HTERT RPE-1 (cell line): ENCODE measurements around the gene FAM76A.
"Not testable (repeated sequence)": the region's sequence is repeated elsewhere in the genome, so short reads cannot be mapped to it uniquely, and the experiment has no call there.

Source experiments
- in situ Hi-C: fragments of 300-500 bp; cut with MboI; formaldehyde crosslinking; loops from 4 replicates; pipeline ENCODE4 v1.14.3; 2020; ENCODE audit warnings: low sequenced_read_pairs

The FAM76A gene

DNA sequence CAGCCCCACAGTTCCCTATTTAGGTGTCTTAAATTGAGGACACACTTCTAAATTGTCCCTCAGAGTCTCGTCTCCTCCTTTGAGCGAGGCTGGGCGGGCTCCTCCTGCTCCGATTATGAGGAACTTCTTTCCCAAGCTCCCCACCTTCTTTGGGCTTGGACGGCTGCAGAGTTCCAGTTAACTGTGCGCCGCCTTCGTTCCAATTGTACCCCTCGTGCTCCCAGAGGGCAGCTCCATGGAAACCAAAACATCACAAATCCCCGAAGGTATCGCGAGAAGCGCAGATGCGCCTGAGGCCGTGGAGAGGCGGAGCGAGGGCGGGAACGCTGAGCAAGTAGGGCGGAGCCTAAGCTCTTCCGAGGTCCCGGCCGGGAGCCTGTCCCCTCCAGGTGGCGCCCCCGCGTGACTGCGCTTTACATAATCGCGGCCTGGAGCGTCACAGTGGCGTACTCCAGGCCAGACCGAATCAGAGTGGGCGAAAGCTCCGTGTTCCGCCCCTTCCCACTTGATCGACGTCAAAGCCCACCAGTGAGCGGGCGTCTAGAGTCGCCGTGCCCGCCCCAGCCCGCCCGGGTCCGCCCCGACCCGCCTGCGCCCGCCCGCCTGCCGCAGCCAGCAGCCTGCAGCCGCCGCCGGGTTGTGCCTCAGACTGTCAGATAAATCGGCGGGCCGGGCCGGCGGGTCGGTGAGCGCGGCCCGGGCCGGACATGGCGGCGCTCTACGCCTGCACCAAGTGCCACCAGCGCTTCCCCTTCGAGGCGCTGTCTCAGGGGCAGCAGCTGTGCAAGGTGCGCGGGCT, at the start of gene FAM76A:
Gene FAM76A, plus strand, starts transcription at position 588 of the 799 bp plus-strand sequence. Its CDS starts 120 bp downstream, at position 708.
- in situ Hi-C loops = no loop called here

DNA sequence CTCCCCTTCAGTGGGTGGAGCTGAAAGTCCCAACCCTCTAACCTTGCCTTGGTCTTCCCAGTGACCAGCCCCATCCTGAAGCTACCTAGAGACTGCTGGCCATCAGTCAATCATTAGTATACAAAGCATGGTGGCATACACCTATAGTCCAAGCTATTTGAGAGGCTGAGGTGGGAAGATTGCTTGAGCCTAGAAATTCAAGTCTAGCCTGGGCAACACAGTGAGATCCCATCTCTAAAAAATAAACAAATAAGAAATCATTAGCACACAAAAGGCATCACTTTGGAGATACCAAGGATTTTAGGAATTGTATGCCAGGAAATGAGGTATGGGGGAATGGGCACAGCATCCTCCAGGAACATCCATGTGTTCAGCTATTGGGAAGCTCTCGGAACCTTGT, 49.4 kb upstream of the FAM76A start:
- in situ Hi-C loops = no loop called here

DNA sequence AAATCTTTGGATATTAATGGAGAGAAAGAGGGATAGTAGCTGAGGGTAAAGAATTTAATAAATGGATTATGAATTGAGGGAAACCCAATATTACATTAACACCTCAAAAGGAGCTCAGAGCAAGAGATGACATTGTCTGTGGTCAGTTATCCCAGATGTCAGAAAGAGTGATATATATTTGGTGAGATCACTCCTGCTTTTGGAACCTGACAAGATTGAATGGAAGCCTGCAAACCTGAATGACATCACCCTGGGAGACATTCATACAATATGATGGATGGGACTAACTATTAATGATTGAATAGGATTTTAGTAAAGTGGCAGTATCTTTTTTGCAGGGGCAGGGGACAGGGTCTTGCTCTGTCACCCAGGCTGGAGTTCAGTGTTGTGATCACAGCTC, 47.0 kb upstream of the FAM76A start:
- in situ Hi-C loops = no loop called here

DNA sequence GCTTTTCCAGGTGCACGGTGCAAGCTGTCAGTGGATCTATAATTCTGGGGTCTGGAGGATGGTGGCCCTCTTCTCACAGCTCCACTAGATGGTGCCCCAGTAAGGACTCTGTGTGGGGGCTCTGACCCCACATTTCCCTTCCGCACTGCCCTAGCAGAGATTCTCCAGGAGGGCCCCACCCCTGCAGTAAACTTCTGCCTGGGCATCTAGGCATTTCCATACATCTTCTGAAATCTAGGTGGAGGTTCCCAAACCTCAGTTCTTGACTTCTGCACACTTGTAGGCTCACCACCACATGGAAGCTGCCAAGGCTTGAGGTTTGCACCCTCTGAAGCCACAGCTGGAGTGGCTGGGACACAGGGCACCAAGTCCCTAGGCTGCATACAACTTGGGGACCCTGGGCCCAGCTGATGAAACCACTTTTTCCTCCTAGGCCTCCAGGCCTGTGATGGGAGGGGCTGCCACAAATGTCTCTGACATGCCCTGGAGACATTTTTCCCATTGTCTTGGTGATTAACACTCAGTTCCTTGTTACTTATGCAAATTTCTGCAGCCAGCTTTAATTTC, 45.5 kb upstream of the FAM76A start:
- in situ Hi-C loops = not testable (repeated sequence)

DNA sequence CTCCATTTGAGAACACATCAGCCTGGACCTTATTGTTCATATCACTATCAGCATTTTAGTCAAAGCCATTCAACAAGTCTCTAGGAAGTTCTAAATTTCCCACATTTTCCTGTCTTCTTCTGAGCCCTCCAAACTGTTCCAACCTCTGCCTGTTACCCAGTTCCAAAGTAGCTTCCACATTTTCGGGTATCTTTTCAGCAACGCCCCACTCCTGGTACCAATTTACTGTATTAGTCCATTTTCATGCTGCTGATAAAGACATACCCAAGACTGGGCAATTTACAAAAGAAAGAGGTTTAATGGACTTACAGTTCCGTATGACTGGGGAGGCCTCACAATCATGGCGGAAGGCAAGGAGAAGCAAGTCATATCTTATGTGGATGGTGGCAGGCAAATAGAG, 44.2 kb upstream of the FAM76A start:
- in situ Hi-C loops = not testable (repeated sequence)

DNA sequence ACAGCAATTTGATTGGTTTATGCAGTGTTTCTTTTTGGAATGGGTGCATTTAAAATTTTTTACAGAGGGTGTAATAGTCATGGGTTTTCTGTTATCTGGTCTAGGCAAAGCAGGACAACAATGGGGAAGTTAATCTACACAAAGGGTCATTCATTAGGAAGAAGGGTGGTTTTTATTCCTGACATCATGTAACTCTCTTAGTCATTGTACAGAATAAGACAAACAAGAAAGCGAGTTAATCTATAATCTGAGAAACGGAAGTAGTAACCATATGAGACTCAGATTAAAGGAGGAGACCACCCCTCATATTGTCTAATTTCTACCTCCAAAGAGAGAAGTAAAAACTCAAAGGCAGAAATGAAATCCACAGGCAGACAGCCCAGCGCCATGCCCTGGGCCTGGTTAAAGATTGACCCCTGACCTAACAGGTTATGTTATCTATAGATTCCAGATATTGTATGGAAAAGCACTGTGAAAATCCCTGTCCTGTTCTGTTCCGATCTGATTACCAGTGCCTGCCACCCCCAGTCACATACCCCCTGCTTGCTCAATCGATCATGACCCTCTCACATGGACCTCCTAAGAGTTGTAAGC, 43.3 kb upstream of the FAM76A start:
- in situ Hi-C loops = no loop called here

DNA sequence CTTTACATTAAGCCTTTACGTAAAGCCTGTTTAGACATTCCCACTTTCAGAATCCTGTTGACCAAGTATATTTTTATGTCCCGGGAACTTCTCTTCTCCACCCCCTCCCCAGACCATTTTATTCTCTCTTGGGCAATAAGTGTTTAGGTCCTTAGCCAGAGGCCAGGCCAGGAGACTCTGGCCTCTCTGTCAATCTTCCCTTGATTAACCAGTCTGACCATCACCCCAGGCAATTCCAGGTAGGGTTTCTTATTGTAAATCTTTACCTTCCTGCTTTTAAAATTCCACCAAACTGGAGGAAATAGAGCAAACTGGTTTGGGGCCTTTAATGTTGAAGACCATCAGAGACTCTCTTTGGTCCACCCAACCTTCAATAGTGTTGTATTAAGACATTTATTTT, 41.6 kb upstream of the FAM76A start:
- in situ Hi-C loops = no loop called here

DNA sequence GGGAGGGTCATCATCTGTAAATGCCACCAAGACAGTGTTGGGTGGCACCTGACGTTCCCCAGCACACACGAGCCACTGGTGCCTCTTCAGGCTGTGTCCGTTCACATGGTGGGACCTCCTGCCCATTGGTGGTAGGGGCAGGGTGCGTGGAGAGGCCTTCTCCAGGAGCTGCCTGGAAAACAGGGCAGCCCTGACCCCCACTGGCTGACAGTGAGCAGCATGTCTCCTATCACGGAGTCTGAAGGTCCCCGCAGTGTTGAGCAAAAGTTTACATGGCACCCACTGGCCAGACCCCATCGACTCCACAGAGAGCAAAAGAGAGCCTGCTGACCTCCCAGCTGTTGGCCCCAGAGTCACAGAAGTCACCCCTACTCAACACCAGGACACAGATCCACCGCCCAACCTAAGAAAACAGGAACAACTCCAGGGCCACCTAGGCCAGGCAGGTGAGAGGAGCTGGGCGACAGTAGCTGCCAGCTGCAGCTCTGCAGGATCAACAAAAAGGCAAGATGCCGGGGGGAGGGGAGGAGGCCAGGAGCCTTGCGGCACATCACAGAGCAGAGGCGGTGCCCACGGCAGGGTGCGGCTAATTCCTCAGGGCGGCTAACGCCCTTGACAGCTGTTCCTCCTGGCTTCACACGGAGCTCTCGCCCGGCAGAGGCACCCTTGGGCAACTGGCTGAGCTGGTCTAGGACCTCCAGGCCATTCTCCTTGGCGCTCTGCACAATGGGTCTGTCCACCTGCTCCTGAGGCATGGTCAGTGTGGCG, 39.4 kb upstream of the FAM76A start:
- in situ Hi-C loops = no loop called here

DNA sequence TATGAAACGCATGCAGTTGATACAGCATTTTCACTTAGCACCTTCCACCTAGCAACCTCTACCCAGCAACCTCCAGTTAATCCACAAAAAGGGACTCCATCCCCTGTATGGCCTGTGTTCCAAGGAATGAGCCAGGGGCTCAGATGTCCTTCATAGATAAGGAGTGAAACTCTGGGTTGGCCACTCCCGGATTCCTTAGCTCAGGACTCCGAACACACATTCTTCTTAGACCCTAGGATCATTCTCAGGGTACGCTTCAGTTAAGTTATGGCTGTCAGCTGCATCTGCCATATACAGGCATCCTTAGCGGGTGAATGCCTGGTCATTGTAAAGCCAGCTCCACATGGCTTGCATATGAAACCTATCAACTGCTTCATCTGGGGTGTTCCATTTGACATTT, 37.9 kb upstream of the FAM76A start:
- in situ Hi-C loops = no loop called here

DNA sequence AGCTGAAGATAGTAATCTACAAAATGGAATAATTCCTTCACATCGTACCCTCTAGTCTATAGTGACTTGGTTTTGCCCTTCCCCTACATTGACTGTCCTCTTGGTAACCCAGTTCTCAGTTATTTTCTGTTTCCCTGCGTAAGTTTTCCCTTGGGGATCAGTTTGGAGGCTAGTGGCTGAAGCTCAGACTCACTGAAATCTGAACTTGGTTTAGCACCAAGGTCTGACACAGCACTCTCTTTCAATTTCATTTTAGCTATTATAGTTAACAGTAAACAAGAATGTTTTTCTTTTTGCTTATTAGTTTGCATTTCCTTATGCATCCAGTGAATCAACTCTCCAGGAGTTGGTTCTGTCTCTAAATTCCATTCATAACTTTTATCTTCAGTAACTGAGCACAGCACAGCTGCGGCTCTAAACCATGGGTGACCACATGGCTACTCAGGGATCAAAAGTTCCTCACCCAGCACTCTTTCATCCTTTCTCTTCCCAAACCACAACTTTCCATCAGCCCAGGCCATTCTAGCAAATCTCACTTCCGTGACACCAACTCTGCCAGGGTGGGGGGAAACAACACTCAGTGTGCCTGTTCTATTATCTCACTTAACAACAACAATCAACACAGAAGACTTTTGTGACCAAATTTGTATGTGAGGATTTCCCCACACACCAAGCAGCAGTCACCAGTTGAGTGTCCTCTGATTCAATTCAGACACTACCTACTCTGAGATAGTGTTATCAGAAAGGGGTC, 36.2 kb upstream of the FAM76A start:
- in situ Hi-C loops = no loop called here

DNA sequence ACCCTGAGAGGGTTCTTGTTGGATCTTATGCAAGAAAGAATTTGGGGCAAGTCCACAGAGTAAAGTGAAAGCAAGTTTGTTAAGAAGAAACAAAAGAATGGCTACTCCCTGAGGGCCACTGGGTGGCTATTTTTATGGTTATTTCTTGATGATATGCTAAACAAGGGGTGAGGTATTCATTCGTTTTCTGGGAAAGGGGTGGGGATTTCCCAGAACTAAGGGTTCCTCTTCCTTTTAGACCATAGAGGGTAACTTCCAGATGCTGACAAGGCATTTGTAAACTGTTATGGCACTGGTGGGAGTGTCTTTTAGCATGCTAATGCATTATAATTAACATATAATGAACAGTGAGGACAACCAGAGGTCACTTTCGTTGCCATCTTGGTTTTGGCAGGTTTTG, 35.6 kb upstream of the FAM76A start:
- in situ Hi-C loops = no loop called here

DNA sequence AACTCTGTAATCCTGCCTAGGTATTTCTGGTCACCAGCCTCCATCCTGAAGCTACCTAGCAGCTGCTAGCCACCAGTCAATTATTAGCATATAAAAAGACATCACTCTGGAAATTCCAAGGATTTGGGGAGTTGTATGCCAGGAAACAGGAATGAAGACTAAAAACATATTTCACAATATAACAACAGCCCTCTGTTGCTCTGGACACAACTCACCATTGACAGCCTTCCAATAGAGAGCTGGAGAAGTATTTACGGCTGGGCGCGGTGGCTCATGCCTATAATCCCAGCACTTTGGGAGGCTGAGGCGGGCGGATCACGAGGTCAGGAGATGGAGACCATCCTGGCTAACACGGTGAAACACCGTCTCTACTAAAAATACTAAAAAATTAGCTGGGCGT, 28.9 kb upstream of the FAM76A start:
- in situ Hi-C loops = not testable (repeated sequence)

DNA sequence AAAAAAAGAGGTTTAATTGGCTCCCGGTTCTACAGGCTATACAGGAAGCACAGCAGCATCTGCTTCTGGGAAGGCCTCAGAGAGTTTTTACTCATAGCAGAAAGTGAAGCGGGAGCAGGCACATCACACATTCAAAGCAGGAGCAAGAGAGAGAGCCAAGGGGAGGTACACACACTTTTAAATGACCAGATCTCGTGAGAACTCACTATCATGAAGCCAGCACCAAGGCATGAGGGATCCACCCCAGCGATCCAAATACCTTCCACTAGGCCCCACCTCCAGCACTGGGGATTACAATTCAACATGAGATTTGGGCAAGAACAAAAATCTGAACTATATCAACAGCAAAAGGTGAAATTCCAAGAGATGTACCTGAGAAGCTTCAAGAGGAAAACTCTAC, 20.8 kb upstream of the FAM76A start:
- in situ Hi-C loops = no loop called here

DNA sequence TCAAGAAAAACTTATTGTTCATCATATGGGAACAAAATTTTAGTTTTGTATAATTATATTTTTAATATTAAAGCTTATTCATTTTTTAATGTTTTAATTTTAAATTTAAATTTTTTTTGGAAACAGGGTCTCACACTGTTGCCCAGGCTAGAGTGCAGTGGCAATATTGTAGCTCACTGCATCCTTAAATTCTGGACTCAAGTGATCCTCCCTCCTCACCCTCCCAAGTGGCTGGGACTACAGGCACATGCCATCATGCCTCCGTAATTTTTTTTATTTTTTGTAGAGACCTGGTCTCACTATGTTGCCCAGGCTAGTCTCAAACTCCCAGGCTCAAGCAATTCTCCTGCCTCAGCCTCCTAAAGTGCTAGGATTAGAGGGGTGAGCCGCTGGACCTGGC, 20.2 kb upstream of the FAM76A start:
- in situ Hi-C loops = no loop called here

DNA sequence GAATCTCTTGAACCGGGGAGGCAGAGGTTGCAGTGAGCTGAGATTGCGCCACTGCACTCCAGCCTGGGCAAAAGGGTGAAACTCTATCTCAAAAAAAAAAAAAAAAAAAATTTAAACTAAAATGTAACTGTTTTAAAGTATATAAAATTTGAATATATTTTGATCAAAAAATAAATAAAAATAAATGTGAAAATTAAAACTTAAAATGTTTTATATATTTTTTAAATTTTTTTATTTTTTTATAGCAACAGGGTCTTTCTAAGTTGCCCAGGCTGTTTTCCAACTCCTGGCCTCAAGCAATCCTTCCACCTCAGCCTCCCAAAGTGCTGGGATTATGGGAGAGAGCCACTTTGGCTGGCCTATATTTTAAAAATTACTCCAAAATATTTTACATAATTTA, 15.2 kb upstream of the FAM76A start:
- in situ Hi-C loops = no loop called here

DNA sequence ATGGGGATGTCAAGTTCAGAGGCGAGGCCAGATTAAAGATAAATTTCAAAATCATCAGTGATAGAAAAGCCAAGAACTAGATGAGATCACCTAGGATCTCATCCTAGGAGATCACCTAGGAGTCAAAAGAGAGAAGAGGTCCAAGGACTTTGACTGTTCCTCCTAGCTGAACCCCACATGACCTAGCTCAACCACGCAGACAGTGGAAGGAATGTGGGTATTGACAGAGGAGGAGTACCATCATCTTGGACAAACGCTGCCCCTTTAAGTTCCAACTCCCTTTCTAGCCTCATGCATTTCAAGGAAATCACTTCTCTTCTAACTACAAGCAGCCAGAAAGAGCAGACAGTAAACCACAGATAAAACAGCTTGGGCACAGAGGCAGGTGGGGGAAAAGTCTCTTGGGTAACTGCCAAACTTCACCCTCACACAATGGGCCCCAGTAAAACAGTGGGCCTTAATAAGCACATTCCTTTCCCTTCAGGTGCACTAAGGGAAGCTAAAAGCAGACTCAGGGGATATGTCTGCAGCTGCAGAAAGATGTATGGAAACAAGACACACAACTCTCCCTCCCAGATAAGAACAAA, 12.5 kb upstream of the FAM76A start:
- in situ Hi-C loops = no loop called here

DNA sequence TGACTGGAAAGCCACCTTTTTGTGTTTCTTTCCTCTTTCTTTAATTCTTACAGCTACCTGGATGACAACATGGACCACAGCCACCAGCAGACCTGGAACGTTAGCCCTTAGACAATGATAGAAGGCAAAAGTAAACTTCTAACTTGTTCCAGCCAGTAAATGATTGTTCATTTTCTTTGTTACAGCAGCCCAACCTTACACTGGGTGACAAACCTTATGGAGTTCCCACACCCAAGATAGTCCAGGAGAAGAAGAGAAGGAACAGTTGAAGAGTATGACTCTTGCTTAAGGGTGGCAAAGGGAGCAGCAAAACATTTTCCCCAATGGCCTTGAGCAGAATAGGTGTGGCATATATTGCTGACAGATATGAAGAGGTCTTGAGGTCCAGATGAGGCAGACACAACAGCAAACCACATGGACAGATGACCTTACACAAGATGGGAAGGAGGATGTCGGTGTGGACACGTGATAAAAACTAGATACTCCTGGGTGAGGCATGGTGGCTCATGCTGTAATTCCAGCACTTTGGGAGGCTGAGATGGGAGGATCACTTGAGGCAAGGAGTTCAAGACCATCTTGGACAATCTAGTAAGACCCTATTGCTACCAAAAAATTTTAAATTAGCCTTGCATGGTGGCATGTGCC, 11.8 kb upstream of the FAM76A start:
- in situ Hi-C loops = no loop called here

DNA sequence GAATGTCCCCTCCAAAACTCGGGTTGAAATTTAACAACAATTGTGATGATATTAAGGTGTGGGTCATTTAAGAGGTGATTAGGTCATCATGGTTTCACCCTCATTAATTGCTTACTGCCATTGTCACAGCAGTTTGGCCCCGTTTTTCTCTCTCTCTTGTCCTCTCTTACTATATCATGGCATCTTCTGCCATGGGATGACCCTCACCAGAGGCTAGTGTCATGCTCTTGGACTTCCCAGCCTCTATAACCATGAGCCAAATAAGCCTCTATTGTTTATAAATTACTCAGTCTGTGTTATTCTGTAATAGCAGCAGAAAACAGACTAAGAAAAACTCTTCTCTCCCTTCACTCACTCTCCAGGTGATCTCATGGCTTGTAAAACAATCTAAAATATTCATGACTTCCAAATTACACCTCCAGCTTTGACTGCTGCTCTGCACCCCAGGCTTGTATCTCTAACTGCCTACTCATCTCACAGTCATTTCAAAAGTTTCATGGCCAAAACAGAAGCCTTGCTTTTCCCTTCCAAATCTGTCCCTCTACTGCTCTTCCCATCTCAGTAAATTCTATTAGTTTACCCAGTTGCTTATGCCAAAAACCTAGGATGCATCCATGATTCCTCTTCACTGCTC, 9.4 kb upstream of the FAM76A start:
- in situ Hi-C loops = no loop called here
